Transverse colon (tissue), 3 donors: ENCODE data around the gene PIGU.

ENCODE experiments used
- CTCF ChIP-seq, 5 experiments: fragments of 200-600 bp in 3 of 5; fragments of 450-650 bp in 2 of 5; sonication (generic) in 3 of 5; IDR thresholded peaks; 1 replicate in 2 of 5; 2 replicates in 3 of 5; pipeline ENCODE4 v1.5.1; 2016 to 2017; ENCODE audit warnings: antibody characterized with exemption in 5 of 5, inconsistent platforms in 3 of 5, mild to moderate bottlenecking in 2 of 5, moderate library complexity in 1 of 5
- POLR2A ChIP-seq: fragments of 450-650 bp; IDR thresholded peaks from one replicate; pipeline ENCODE4 v1.6.1; 2016; ENCODE audit warnings: antibody characterized with exemption, mild to moderate bottlenecking, moderate library complexity

GRCh38 chr20:34511891-34512265 is 165.0 kb downstream of the PIGU start:
- TF ChIP-seq CTCF (IDR thresholded peaks at IDR 0.05), result no peak
- TF ChIP-seq POLR2A, result no peak
